Measurements from ENCODE around the gene ATG16L1.
"Not testable (repeated sequence)": the region's sequence is repeated elsewhere in the genome, so short reads cannot be mapped to it uniquely, and the experiment has no call there.

Gene ATG16L1

DNA sequence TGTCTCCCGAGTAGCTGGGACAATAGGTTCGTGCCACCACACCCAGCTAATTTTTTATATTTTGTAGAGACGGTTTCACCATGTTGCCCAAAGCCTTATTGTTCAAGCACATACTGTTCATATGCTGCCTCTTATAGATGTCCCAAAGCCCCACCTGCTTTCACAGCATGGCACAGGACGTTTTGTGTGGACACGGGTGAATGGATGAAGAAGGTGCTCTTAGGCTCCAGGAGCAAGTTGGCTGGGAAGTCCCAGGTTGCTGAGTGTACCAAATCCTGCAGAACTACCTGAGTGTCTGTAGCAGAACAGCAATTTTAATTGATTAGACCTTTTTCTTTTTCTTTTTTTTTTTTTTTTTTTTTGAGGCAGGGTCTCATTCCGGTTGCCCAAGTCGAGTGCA is 45.6 kb downstream of the ATG16L1 start:
- no peak for DNase-seq

DNA sequence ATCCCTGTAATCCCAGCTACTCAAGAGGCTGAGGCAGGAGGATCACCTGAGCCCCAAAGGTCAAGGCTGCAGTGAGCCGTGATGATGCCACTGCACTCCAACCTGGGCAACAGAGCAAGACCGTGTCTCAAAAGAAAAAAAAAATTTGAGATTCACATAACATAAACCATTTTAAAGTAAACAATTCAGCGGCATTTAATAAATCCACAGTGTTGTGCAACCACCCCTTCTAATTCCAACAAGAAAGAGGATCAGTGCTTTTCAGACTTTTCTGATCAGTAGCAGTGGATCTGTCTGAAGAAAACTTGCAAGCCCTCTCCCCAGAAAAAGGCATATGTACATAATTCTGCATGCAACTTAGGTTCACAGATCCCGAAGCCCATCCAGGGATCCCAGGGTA is 48.9 kb downstream of the ATG16L1 start:
- no peak for DNase-seq

DNA sequence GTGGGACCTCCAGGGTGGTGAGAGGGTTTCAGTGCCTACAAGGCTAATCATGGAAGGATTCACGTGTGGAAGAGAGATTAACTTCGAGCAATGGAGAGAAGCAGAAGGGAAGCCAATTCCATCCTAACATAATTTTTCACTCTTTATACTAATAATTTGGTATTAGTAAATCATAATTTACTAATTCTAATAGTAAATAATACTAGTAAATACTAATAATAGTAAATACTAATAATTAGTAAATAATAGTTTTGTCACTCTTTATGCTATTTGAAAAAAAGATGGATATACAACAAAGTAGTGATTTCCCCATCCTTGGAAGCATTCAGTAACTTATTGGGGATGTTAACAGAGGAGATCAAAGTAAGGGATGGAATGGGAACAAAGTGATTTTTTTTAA is 49.8 kb downstream of the ATG16L1 start:
- no peak for DNase-seq

DNA sequence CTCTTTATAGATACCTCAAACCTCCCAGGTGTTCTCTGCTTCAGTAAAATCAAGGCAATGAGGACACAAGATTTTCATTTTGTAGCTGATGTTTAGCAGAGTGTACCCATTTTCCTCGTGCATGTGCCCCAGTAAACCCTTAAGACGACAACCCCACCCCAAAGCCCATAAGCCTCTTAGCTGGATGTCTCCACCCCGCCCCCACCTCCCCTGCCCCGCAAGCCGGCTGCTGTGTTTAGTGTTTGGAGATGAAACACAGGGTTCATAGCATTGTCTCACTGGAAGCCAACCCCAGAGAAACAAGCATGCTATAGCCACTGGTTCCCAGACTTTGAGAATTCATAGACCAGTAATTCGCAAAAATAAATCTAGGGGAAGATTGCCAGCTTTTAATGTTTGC is 50.3 kb downstream of the ATG16L1 start:
- DNase-seq = no peak

DNA sequence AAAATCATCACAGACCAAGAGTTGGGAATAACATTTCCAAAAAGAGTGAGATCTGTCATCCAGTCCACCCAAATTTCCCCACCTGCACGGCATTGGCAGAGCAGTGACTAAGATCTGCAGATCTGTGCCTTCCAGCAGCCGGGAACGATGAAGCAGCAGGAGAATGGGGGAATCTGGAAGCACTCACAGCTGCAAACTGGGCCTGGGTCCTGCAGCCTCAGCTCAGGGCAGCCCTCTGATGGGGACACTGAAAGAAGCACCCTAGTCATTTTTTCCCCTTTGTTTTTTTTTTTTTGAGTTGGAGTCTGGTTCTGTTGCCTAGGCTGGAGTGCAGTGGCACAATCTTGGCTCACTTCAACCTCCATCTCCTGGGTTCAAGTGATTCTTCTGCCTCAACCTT is 51.8 kb downstream of the ATG16L1 start:
- no peak for DNase-seq

DNA sequence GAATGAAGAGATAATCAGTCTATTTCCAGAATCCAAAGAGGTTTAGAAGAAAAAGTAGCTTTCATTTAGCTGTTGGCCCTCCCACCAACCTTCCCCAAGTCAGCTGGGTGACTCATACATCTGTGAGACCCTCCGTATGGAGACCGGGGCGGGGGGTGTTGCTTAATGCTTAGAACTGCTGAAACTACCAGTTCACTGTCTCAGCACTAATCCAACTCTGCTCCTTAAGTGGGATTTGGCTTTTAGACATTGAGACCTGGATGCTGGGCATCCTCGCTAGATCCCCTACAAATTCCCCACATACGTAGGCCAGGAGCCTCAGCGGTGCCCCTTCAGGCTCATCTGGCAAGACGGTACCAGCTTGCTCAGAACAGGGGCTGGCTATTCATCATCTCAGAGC is 56.1 kb downstream of the ATG16L1 start, which contains the start of gene SAG:
TSS of gene SAG (plus strand) at position 252 of the 400 bp plus-strand sequence. CDS start 1,374 bp downstream, outside the sequence.
- no peak for DNase-seq

DNA sequence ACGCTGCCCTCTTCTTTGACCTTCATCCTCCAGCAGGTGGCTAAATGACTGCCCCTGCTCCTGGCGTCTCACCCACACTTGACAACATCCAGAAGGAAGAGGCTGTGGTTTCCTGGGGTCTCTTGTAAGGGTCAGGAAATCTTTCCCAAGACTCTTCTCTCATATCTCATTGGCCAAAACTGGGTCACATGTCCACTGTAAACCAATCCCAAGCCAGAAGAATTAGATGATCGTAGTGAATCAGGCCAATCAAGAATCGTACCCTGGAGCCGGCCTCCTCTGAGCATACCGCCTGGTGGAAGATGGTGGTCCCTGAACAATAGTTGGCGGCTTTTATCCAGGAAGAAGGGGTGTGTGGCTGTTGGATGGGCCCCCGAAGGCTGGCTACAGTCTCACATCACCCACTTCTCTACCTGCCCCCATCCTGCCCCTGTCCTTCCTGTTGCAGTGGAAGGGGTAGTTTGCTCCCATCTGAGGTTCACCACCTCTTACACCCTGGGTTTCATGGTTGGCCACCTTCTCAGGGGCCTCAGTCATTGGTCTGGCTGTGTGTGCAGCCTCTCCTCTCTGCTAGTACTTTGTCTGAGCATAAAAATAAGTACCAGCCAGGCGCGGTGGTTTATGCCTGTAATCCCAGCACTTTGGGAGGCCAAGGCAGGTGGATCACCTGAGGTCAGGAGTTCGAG is 59.9 kb downstream of the ATG16L1 start:
- no peak for DNase-seq

DNA sequence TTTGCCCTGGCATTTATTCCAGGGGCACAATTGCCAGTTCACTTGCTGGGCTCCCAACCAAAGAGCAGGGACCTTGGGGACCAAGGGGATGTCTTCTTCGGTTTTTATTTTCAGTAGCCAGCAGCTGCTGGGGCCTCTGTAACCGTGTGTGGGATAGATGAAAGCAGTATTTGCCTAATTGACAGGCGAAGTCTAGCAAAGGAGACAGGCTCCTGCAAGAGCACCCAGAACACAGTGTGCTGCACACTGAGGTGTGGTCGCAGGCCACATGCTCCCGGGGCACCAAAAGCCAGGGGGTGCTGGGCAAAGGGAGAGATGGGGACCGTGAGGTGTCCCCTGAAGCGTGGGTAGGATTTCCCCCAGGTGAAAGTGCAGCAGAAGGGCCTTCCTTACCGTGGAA is 61.4 kb downstream of the ATG16L1 start:
- DNase-seq = no peak

DNA sequence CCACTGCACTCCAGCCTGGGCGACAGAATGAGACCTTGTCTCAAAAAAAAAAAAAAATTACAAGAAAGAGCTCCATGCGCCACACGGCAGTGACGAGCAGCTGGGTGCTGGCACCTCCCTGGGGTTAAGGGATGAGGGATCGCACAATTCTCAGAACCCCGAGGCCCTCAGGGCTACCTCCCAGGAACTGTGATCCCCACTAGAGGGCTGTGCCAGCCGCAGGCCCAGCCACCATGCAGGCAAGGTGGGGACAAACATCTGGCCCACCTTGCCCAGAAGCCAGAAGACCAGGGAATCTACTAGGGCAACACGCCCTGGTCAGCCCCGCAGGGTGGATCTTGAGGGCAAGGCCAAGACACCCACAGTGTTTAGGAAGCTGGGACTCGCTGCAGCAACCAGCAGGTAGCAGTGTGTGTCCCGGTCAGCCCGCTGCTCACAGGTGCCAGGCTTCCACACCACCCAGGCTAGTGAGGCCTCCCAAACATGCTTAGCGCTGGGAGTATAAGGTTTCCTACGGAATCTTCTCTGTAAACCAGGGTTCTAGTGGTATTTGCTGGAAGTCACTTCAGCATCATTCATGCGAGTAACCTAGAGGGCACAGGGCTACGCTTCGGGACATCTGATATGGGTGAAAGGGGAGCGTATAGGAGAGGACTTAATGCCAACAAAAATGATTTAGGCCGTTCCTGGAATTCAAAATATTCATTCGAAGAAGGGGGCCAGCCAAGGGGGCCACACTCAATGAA is 62.9 kb downstream of the ATG16L1 start:
- DNase-seq = no peak

DNA sequence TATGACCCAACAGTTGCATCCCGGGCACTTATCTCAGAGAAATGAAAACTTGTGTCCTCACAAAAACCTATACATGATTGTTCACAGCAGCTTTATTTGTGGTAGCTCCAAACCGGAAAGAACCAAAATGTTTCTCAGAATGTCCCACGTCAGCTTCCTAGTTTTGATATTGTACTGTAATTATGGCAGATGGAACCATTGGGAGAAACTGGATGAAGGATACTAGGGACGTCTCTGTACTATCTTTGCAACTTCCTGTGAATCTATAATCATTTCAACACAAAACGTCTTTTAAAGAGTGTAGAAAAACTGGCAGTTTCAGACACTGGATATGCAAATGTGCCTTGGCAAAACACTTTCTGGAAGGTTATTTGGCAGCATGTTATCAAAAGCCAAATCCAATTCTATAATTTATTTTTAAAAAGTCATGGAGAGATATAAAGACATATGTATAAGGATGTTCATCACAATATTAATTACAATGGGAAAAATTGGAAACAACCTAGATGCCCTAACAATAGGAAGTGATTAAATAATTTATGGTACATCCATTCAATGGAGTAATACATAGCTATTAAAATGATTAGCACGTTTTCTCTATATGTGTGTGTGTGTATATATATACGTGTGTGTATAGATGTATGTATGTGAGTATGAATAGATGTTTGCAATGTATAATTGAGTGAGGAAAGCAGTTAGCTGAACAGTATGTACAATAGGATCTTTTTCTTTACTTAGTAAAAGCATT is 65.9 kb downstream of the ATG16L1 start:
- DNase-seq = no peak

DNA sequence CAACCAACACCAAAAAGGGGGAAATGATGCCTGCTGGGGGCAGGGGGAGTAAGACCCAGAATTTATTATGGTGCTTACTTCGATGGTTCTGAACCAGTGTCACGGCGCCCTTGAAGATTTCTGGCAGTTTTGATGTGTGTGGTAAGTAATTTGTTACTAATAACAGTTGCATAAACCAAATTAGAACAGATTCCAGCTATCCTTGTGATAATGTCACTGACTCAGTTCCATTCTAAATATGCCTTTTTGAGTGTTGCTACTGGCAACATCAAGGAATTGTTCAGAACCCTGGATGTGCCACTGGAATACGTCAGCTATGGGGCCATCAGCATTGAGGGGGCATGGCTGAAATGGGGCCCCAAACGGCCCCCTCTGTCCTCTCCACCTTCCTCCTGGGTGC is 67.8 kb downstream of the ATG16L1 start:
- no peak for DNase-seq

DNA sequence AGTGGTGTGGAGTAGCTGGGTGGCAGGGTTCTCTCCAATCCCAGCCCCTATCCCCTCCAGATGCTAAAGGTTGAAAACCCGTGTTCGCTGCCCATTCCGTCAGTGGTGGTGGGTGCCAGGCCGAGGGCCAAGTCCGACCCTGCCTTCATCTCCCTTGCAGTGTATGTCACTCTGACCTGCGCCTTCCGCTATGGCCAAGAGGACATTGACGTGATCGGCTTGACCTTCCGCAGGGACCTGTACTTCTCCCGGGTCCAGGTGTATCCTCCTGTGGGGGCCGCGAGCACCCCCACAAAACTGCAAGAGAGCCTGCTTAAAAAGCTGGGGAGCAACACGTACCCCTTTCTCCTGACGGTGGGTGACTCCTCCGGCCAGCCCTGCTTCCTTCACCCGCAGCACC is 69.0 kb downstream of the ATG16L1 start:
- DNase-seq = no peak

DNA sequence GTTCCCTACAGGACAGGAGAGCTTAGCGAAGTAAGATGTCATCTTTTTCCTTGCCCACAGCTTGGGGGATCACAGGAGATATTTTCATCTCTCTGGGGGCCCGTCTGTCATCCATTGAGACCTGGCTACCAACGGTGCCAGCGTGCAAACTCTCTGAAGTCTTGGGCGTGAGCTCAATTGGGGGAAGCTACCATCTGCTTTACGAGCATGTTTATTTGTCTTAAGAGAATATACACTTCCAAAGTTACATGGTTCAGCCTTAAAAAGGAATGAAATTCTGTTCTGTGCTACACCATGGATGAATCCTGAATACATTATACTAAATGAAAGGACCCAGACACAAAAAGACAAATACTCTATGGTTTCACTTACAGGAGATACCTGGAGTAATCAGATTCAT is 69.7 kb downstream of the ATG16L1 start:
- DNase-seq = no peak

DNA sequence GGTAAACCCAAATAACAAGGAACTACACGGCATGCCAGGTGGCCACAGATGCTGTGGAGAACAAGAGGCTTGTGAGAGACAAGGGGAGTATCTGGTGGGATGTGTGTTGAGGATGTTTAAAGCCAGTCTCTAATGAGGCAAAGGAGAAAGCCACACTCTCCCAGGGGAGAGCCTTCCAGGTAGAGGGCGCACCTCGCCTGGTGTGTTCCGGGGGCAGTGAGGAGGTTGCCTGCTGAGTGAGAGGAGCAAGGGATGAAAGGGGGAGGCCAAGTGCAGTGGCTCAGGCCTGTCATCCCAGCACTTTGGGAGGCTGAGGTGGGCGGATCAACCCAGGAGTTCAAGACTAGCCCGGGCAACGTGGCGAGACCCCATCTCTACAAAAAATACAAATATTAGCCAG is 72.4 kb downstream of the ATG16L1 start:
- DNase-seq = no peak

DNA sequence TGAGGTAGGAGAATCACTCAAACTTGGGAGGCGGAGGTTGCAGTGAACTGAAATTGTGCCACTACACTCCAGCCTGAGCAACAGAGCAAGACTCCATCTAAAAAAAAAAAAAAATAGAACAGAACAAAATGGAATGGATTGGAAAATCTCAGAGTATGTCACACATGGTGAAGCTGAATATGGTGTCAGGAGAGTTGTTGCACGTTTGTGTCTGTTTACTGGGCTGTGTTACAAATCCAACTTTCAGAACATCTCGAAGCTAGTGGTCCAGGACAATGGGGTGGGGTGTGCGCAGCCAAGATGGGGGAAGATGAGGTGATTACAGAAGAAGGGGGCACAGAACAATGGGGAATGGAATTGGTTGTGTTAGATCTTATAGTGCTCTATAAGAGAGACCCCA is 73.8 kb downstream of the ATG16L1 start:
- no peak for DNase-seq

DNA sequence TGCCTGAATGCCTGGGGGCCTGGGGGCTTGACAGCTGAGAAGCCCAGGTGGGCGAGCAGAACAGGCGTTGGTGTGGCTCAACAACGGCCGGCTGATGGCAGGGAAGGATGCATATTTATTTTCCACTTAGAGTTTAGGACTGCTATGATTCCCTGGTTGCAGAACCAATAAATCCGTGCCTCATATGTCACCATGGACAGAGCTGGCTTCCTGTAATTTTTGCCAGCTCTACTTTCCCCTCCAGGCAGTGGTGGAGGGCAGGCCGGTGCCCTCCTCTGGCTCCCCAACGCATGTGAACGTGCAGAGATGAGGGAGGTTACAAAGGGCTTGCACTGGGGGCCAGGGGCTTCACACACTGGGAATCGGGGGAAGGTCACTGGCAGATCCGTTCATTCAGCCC is 74.3 kb downstream of the ATG16L1 start:
- DNase-seq = no peak

DNA sequence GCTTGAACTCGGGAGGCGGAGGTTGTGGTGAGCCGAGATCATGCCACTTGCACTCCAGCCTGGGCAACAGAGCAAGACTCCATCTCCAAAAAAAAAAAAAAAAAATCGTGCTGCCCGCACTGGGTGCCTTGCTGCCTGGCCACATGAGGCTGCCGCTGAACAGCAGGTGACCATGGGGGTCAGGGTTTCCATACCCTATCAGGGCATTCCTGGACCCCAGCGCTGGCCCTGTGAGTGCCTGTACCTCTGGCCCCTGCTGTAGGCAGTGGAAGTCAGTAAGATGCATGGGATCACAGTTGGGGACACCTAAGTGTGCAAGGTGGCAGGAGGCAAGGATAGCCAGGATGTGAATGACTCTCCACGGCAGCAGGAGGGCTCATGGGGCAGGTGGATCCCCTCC is 75.0 kb downstream of the ATG16L1 start:
- DNase-seq = no peak

DNA sequence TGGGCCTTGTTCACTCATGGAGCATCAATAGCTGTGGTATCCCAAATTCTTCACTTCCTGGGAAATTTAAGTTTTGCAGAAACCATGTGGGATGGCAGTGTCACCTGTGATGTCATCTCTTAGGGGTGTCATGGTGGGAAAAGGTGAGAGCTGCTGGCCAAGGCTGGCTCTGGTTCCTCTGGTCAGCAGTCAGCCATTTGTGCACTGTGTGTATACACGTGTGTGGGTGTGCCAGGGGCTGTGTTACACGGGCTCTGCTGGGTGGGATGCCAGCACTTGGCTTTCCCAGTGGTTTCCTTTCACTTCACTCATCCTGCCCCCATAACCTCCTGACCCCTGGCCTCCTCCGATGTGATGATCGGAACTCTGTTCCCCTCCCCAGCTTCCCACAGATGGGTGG is 77.4 kb downstream of the ATG16L1 start:
- DNase-seq = no peak

DNA sequence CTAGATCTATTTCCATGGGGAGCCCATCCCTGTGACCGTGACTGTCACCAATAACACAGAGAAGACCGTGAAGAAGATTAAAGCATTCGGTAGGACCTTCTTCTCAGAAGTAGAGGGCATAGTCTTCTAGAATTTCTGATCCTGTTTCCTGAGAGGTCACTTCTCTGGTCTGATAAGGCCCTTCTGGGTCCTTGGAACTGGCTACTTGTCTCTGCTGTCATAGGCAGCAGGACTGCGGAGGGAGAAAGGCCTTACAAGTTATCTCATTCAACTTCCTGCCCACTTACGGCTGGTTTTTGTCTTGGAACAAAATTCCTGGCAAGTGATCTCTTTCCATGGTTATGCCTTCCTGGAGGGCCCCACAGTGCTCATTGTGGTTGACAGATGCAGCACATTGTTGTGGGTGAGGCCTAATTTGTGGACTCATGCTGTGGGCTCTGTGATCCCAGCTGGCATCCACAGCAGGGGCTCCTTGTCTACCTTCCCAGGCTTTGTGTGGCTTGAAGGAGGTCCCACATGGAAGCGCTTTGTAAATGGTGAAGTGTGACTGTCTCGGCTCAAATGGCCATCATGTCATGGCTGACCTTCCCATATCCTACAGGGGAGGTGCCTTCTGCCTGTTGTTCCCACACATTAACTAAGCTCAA is 78.1 kb downstream of the ATG16L1 start:
- DNase-seq = no peak

DNA sequence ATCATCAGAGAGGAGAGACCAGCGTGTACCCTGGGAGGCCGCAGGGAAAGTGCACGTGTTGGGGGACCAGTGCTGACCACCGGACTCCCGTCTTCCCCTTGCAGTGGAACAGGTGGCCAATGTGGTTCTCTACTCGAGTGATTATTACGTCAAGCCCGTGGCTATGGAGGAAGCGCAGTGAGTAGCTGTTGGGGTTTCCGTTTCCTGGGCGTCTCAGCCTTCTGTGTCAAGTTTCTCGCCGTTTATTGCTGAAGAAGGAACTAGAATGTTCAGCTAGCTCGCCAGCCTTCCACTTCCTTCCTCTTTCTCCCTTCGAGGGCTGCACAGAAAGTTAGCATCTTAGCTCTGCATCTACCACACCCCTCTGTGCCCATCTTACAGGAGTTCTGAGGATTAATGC is 80.1 kb downstream of the ATG16L1 start:
- DNase-seq = no peak

DNA sequence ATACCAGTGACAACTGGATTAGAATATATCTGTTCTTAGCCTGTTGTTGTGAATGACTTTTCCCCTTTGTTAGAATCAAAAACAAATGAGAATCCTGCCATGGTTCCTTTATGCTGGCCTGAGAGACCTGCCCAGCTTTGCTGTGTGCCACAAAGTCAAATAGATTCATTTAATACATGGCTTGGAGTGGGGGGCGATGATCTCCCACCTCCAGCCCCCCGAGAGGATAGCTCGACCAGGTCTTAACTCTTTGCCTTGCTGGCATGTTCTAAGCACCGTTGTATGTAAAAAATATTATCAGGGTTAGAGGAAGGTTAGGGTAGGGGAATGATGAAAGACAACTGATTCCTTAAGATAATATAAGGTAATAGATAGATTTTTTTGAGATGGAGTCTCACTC is 80.7 kb downstream of the ATG16L1 start:
- DNase-seq = no peak

DNA sequence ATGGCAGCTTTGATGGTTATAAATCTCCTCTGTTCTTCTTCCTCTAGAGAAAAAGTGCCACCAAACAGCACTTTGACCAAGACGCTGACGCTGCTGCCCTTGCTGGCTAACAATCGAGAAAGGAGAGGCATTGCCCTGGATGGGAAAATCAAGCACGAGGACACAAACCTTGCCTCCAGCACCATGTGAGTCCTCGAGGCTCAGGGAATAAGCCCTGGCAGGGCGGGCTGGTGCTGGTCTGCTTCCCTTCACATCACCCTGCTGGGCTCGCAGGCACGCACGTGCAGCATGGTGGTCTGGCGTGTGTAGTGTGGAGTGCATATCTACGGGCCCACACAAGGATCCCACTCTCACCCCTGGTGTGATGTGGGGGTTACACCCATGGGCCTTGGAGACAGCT is 83.4 kb downstream of the ATG16L1 start:
- DNase-seq = no peak

DNA sequence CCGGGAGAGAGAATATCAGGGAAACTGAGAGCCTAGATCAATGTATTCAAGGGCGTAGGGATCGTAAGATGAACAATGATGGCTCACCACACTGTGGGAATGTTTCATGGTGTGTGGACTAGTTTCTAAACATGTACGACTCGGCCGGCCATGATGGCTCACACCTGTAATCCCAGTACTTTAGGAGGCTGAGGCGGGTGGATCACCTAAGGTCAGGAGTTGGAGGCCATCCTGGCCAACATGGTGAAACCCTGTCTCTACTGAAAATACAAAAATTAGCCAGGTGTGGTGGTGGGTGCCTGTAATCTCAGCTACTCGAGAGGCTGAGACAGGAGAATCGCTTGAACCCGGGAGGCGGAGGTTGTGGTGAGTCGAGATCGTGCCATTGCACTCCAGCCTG is 84.6 kb downstream of the ATG16L1 start:
- not testable (repeated sequence) for DNase-seq

All from cerebellar nuclear complex (tissue), 1 donor.